HG03354 (cell line): ENCODE data around the gene CPS1.
A peak's percentile ranks its signal among the peaks of the same experiment; 100 is the strongest.

Experiments used
- ATAC-seq: cut with Tn5 transposase; IDR thresholded peaks from one replicate; pipeline ENCODE4 v1.9.1; 2021; ENCODE audit warnings: mild to moderate bottlenecking; ENCODE audit not compliant: unreplicated experiment, poor library complexity, severe bottlenecking

CPS1 gene

DNA sequence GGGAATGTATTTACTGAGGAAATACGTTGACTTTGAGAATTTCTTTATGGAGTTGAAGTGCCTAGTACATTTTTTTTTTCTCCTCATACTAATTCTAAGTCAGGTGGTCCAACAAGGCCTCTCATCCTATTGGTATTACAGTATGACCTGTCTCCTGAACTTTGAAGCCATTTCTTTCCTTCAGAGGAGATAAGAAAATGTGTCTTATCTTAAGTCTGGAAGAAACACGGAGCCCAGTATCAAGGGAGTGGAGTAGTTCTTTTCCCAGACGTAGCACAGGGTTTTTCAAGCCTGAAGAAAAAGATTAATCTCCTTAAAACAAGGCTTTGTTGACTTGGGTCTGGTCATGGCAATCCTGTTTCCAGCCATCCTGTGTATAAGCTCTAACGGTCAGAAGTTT lies 11.6 kb upstream of the CPS1 start:
- no peak for ATAC-seq

DNA sequence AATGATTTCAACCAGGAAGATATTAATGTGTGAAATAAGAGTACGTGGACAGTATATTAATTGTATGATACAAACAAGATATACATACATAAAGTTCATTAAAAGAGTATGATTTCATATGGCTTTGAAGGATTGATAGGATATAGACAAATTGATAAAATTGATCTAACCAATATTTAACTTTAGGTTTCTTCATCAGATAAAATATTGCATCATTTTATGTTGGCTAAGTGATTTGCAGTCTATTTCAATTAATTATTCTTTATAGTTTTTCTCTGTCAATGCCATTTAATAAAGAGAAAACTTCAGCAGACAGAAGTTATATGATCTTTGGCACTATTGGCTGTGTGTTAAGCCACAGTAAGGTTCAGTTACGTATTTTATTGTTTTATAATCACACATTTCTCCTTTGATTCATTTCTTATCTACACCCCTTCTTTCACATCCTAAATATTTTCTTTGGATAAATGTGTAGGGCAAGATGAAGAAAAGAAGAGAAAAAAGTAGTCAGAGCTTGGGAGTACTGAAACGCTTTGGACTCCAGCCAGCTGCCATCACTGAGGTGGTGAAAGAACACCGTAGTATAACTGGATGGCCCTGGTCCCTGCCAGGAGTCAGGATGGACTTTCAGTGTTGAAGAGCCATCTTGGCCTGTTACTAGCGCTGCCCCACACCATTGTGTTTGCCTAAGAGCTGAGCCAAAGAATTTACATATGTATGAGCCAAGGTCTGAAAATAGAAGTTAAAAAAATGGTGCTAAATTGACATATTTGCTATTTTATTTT lies 9.8 kb upstream of the CPS1 start:
- ATAC-seq = no peak

DNA sequence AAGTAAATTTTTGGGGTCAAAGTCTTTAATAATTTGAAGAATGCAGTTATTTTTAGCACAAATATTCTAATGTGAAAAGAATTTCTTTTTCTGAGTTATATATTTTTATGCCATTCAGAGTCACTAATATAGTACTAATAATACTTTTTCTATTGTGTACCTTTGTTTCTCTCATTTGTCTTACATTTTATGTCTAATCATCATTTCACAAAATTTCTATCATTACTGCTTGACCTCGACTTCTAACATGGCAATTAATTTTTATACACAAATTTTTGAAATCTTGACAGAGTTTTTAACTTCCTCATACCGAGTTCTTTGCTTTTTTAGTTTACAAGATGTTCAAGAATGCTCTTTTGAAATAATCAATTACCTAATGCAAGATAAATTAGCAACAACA lies 8.4 kb upstream of the CPS1 start:
- no peak for ATAC-seq

DNA sequence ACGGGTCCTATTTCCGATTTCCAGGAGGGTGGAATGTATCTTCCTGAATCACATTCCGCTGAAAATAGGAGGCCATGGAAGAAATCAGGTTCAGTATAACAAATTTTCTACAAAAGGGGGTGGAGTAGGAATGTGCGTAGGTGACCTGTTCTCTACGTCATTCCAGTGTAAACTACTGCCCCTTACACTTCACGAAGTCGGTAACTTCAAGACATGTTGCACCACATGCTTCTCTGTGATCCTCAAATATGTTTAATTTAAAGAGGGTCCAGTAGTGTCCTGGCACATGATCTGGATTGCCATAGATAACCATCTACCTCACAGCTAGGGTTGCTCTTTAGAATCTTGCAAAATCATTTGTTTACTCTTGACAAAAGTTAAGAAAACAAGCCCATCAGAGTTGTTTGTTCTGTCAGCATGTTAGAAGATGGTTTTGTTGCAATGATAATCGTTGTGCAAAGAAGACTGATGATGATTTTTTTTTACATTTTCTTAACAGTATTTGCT lies 7.5 kb upstream of the CPS1 start:
- no peak for ATAC-seq

DNA sequence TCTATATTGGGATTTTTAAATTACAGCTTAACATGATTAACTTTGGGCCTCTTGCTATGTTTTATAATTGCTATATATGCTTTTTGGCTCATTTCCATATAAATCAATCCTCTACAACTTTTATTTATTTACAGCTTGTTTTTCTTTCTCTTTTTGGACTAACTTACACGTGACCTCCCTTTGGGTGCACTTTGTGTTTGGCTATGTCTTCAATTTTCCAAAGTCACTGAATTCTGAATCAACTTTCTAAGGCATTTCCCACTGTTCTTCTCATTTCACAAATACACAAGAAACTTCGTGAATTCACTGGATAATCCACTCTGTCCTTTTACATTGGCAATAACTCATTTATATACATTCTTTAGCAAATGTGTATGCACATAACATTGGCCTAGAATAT lies 5.4 kb upstream of the CPS1 start:
- ATAC-seq = no peak

DNA sequence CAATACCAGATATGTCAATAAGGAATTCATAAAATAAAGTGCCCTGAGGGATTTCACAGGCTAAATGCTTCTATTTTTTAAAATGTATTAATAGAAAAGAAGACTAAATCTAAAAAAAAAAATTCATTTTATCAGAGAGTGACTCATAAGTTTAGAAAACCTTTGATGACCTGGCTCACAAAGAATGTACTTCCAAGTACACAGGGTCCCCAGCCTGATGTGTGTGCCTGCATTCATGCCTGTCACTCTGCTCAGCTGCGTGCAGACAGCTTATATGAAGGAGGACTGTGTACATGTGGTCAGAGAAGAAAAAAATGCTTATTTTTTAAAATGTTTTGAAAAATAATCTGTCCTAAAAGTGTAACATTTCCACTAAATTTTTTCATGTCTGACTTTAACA lies 3.0 kb upstream of the CPS1 start:
- ATAC-seq = no peak

GRCh38 chr2:210555555-210555954 lies 844 bp upstream of the CPS1 start:
- no peak for ATAC-seq

DNA sequence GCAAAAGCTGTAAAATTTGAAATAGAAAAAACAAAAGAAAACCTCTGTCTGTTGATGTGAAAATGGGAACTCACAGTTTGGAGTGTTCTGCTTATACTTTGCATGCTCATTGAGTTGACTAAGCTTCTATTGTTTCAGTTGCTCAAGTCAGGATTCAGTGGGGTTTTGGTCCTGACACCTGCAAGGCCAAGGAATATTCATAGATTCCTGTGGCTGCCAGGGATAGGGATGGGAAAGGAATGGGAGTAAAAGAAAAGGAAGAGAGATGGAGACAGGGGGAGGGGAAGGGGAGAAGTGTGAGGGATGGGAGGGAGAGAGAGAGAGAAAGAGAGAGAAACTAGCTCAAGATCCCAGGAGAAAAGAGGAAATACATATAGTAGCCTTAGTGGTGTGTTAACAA lies 1.3 kb downstream of the CPS1 start:
- no peak for ATAC-seq

DNA sequence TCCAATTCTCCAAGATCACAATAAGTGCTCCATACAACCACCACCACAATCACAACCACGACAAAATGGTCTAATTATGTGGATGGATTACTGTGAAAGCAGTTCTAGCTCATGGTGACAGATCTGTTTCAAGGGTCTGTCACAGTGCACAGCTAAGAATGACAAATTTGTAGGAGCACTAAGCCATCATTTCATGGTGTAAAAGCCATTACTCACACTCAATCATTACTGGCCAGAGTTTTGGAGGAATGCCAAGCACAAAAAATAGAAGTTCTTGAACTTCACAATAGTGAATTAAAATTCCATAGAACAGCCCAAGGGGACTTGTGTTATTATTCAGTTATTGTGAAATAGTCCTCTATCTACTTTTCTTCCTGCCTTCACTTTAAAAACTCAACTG lies 2.3 kb downstream of the CPS1 start:
- ATAC-seq = no peak

GRCh38 chr2:210559182-210559581 lies 2.8 kb downstream of the CPS1 start:
- ATAC-seq = no peak

GRCh38 chr2:210561475-210561874 lies 5.1 kb downstream of the CPS1 start:
- ATAC-seq = no peak

DNA sequence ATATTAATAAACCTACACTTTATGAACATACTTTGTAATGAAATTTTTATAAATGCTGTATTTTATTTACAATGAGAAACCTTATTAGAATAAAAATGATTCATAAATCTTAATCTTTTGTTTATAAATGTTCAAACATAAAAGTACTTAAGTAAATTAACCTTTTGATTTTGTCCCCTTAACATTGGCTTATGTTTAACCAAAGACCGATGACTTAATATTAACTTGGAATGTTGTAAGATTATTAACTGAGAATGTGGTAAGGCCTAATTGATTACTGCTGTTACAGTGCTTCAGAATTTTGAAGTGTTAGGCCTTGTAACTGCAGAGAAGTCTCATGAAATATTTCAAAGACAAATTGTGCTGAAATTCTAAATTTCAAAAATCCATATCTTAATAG lies 5.7 kb downstream of the CPS1 start:
- ATAC-seq = no peak

GRCh38 chr2:210562502-210563080 lies 6.2 kb downstream of the CPS1 start:
- ATAC-seq = no peak

DNA sequence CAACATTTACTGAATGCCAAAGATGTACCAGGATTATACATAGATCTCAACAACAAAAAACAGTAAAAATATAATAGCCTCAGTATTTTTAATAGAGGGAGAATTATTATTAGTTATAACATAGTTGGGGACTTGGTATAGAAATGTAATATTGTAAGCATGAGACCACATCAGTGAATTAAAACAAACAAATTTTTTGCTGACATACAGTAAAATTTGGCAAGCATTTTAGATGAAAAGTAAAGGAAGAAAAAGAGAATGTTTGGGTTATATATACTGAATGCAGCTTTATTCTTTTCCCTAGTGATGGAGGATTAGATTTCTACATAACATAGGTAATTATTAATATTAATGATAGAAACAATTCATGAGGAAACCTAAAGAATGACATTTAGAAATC lies 10.9 kb downstream of the CPS1 start:
- no peak for ATAC-seq

GRCh38 chr2:210568108-210568507 lies 11.7 kb downstream of the CPS1 start:
- ATAC-seq = no peak

GRCh38 chr2:210577263-210578071 lies 21.1 kb downstream of the CPS1 start:
- ATAC-seq = peak; percentile 97

DNA sequence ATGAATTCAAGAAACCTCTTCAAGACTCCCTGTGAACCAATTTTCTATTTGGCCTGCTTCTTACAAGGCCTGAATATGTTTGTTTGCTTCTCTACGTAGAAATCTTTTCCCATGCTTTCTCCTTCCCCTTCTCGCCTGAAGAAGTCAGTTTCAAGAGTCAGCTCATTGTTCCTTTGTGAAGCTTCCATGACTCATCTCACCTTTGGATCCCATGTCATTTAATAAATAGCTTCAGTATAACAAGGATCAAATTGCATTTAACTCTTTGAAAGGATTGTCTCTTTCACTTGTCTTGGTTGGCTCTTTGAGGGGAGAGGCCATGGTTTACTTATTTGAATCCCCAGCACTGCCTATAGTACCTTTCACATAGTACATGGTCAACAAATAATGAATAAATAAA lies 28.4 kb downstream of the CPS1 start:
- no peak for ATAC-seq

- ATAC-seq = no peak
These were observed 30.0 kb downstream of the CPS1 start for GRCh38 chr2:210586381-210586780.

DNA sequence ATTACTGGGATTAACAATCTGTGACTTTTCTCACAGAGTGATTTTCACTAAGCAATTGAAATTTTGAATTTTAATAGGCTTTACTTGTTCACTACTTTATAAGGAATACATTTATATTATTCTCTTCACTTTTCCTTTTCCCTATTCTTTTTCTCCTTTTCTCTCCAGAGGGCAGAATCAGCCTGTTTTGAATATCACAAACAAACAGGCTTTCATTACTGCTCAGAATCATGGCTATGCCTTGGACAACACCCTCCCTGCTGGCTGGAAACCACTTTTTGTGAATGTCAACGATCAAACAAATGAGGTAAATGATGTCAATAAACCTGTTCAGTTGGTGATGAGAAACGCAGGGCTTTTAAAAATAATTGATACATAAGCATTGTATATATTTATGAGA lies 35.3 kb downstream of the CPS1 start:
- ATAC-seq = no peak

- ATAC-seq = no peak
These were observed 36.3 kb downstream of the CPS1 start for GRCh38 chr2:210592726-210593125.

DNA sequence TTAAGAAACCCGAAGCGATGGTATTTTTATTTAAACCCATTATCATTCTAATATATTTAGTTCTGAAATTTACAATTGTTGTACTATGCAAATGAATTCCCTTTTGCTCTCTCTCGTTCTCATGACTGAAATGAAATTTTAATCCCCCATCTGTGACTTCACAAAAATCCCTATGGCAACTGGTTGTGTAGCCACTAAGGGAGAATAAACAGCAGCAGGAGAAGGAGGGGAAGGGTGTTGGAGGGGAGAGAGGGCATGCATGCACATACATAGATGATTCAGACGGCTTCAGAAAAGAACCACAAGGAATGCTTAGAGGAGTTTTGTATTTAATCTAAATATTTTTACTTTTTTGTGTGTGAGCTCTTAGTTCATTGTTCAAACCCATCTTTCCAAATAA lies 36.8 kb downstream of the CPS1 start:
- ATAC-seq = no peak
